D721Med (cell line): Measurements from ENCODE around the gene ZNF593OS.

ENCODE experiments used
- DNase-seq: peaks from one replicate; pipeline ENCODE4 v3.0.0; 2011; ENCODE audit warnings: low spot score; ENCODE audit not compliant: insufficient read length
- FAIRE-seq: peaks from 2 replicates; lab custom pipeline; 2011; peaks lifted over from hg19 to GRCh38; lab: Jason Lieb, UNC
- TF ChIP-seq, protein P1 (sequence below): IDR thresholded peaks from 2 replicates; pipeline ENCODE4 v1.5.1; 2012; ENCODE audit warnings: mild to moderate bottlenecking, control low read depth; ENCODE audit not compliant: insufficient read depth; ENCODE audit errors: missing control alignments

Gene ZNF593OS

DNA sequence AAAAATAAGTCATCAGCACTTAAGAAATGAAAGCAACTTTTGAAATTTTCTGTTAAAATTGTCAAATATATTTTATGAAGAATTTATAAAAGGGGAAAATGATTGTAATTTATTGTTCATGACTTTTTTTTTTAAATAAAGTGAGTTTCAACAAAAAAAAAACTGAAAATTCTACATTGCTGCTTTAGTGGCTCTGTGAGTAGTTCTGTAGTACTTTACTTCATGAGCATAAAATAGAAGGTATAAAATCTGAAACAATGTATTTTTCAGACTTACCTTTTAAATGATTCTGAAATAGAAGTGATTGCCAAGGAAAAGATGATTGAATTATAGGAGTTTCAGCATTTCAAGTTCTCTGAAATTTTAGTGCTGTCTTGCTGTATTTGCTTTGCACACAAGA is 46.2 kb downstream of the ZNF593OS start:
- TF ChIP-seq, protein P1, sequence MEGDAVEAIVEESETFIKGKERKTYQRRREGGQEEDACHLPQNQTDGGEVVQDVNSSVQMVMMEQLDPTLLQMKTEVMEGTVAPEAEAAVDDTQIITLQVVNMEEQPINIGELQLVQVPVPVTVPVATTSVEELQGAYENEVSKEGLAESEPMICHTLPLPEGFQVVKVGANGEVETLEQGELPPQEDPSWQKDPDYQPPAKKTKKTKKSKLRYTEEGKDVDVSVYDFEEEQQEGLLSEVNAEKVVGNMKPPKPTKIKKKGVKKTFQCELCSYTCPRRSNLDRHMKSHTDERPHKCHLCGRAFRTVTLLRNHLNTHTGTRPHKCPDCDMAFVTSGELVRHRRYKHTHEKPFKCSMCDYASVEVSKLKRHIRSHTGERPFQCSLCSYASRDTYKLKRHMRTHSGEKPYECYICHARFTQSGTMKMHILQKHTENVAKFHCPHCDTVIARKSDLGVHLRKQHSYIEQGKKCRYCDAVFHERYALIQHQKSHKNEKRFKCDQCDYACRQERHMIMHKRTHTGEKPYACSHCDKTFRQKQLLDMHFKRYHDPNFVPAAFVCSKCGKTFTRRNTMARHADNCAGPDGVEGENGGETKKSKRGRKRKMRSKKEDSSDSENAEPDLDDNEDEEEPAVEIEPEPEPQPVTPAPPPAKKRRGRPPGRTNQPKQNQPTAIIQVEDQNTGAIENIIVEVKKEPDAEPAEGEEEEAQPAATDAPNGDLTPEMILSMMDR = no peak
- FAIRE-seq = no peak
- DNase-seq = no peak

DNA sequence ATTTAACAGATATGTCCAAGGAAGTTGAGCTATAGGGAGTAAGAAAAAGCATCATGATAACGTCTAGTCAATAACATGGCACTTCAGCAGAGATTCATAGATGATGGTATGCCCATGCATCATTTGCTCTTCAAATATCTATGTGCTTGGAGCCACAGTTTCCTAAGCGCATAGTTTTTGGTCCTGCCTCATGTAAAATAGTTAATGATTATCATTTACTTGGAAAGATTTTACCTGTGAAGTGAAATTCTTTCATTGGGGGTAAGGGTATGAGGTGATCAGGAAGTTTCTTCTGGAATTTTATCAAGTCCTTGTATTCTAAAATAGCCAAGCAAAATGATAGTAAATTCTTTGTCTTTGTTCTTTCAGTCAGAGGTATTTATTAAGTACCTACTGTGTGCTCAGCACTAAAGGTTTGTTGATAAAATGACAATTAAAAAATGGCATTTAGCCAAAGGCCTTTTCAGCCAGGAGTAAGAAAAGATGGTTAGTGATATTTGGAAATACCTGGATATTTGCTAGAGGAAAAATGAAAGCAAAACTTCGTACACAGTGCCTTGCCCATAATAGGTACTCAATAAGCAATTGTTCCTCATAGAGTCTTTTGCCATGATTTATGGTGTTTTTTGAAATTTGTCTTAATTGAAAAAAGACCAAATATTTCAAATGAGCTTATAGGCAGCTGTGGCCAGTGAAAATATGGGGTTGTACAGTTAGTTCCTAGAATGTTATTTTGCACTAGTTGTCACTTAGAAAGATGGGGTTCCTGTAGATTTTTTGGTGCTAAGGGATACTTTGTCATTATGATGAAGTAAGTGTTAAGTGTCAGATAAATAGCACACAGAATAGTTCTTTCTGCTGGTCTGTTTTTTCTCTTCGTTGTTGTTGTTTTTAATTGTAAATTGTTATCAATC is 47.0 kb downstream of the ZNF593OS start:
- DNase-seq = no peak
- FAIRE-seq = no peak
- TF ChIP-seq, protein P1 = no peak

DNA sequence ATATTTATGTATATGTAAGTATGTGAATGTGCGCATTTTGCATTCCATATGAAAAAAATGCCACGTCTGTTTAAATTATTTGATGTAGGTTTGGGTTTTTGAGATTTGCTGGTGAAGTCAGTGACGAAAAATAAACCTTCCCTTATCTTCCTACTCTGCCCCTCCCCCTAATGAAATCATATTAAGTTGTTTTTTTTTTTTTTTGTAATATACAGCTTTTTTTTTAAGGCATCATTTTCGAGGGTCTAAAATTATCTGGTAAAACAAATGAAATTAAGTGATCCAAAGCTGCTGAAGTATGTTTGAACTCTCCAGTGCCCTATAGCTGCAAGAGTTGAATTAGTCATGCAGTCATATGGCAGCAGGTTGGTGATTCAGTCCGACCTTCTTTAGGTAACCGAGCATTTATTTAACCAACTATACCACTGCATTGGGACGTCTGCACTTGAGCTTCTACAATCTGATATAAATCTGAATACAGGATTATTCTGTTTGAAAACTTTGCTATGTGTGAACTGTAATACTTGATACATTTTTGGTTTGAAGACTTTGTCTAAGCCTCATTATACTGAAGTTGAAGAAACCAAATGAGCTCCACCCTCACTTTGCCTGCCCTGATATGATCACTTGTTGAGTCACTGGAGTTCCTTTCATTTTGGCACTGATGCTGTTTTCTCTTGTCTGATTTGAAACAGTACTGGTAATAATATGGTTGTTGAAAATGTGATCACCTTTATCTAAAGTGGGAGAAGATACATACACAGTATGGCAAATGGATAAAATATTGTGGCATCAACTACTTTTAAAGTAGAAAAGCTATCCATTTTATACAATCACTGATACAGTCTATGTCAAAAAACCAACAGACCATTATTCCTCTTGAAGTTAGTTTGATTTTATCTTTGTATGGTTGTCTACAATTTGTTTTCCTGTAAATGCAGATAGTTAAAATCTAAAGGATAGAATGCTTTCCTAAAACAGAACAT is 48.4 kb downstream of the ZNF593OS start:
- TF ChIP-seq, protein P1 = no peak
- DNase-seq (no peak), FAIRE-seq (no peak)

DNA sequence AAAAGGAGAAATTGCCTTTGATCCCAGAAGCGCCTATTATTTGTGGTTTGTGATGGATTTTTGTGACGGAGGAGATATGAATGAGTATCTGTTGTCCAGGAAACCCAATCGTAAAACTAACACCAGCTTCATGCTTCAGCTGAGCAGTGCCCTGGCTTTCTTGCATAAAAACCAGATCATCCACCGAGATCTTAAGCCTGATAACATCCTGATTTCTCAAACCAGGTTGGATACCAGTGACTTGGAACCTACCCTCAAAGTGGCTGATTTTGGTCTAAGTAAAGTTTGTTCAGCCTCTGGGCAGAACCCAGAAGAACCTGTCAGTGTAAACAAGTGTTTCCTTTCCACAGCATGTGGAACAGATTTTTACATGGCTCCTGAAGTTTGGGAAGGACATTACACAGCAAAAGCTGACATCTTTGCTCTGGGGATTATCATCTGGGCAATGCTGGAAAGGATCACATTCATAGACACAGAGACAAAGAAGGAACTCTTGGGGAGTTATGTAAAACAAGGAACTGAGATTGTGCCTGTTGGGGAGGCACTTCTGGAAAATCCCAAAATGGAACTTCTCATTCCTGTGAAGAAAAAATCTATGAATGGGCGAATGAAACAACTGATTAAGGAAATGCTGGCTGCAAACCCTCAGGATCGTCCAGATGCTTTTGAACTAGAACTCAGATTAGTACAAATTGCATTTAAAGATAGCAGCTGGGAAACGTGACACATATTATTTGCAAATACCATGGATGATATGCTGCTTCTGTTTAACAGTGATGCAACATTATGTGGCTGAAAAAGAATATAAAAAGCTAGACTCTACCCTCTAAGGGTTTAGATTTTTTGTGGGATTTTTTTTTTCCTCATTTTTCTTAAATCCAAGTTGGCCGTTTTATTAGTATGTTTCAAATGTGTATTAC is 49.5 kb downstream of the ZNF593OS start:
- FAIRE-seq = no peak
- TF ChIP-seq, protein P1 = no peak
- DNase-seq = no peak

DNA sequence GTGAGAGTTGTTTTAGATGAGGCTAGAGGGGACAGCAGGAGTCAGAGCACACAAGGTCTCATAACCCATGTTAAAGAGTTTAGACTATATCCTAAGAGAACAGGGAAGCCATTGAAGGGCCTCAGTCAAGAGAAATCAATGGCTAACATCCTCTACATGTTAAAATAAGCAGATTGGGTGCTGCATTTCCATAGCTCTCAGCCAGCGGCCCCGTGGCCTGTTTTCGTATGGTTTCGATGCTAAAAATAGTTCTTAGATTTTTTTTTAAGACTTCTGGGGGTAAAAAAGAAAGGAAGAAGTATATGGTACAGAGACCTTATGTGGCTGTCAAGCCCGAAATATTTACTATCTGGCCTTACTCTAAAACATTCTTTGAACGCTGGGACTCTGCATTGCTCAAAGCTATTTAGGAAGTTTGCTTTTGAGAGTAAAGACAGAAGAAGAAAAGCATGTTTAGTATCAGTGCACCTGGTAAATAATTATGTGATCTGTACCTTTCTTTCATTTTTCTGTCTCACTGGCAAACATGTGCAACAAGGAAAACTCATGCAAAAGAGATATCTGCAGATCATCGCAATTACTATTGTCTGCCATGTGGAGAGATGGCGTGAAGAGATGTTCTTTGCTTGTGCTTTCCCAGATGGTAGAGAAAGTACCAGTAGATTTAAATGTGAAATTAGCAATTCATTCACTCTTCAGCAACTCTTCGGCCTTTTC is 51.6 kb downstream of the ZNF593OS start:
- DNase-seq (no peak), FAIRE-seq (no peak)
- TF ChIP-seq, protein P1 = no peak
